ENCODE data around the gene TMEM117. TPM values are rescaled to one million over a fixed set of nuclear protein-coding genes. Genes with fewer than 3 reads are reported as not detected.

Gene TMEM117
- total RNA-seq, 1 donor from 2014 or later = not detected

GRCh38 chr12:43964033-43964432 is 128.2 kb downstream of the TMEM117 start:
- no peak overlapping the region for H3K27ac Mint-ChIP-seq (ENCODE audit: unreplicated experiment)
- no peaks in the 10 kb centered on the region for H3K4me1 Mint-ChIP-seq (ENCODE audit: low read depth, unreplicated experiment)
- no peak for TF ChIP-seq CTCF (IDR thresholded peaks at IDR 0.05; ENCODE audit: partially characterized antibody, unreplicated experiment)
- no peaks in the 10 kb centered on the region for H3K9me3 Mint-ChIP-seq (ENCODE audit: unreplicated experiment)
- H3K27me3 Mint-ChIP-seq (ENCODE audit: unreplicated experiment) = no peaks in the 10 kb centered on the region
- no peak overlapping the region for H3K4me3 Mint-ChIP-seq (ENCODE audit: unreplicated experiment)
- H3K36me3 Mint-ChIP-seq (ENCODE audit: unreplicated experiment) = no peaks in the 10 kb centered on the region
- DNase-seq = no peak

GRCh38 chr12:43964961-43965360 is 129.1 kb downstream of the TMEM117 start:
- no peak for DNase-seq
- Mint-ChIP-seq H3K36me3 (ENCODE audit: unreplicated experiment) (no peaks in the 10 kb centered on the region), H3K4me3 (ENCODE audit: unreplicated experiment) (no peak overlapping the region), H3K27ac (ENCODE audit: unreplicated experiment) (no peak overlapping the region), H3K27me3 (ENCODE audit: unreplicated experiment) (no peaks in the 10 kb centered on the region), H3K9me3 (ENCODE audit: unreplicated experiment) (no peaks in the 10 kb centered on the region), H3K4me1 (ENCODE audit: low read depth, unreplicated experiment) (no peaks in the 10 kb centered on the region)
- no peak for TF ChIP-seq CTCF (IDR thresholded peaks at IDR 0.05; ENCODE audit: partially characterized antibody, unreplicated experiment)

GRCh38 chr12:43965899-43966298 is 130.0 kb downstream of the TMEM117 start:
- Mint-ChIP-seq H3K27ac (ENCODE audit: unreplicated experiment) (no peak overlapping the region), H3K27me3 (ENCODE audit: unreplicated experiment) (no peaks in the 10 kb centered on the region), H3K4me3 (ENCODE audit: unreplicated experiment) (no peak overlapping the region), H3K9me3 (ENCODE audit: unreplicated experiment) (no peaks in the 10 kb centered on the region), H3K4me1 (ENCODE audit: low read depth, unreplicated experiment) (no peaks in the 10 kb centered on the region), H3K36me3 (ENCODE audit: unreplicated experiment) (no peaks in the 10 kb centered on the region)
- DNase-seq = no peak
- TF ChIP-seq CTCF (IDR thresholded peaks at IDR 0.05; ENCODE audit: partially characterized antibody, unreplicated experiment) = no peak

GRCh38 chr12:43968736-43969135 is 132.9 kb downstream of the TMEM117 start:
- Mint-ChIP-seq H3K27me3 (ENCODE audit: unreplicated experiment) (no peaks in the 10 kb centered on the region), H3K27ac (ENCODE audit: unreplicated experiment) (no peak overlapping the region), H3K4me3 (ENCODE audit: unreplicated experiment) (no peak overlapping the region), H3K4me1 (ENCODE audit: low read depth, unreplicated experiment) (no peaks in the 10 kb centered on the region), H3K9me3 (ENCODE audit: unreplicated experiment) (no peaks in the 10 kb centered on the region), H3K36me3 (ENCODE audit: unreplicated experiment) (no peaks in the 10 kb centered on the region)
- no peak for DNase-seq
- no peak for TF ChIP-seq CTCF (IDR thresholded peaks at IDR 0.05; ENCODE audit: partially characterized antibody, unreplicated experiment)

GRCh38 chr12:43969882-43970281 is 134.0 kb downstream of the TMEM117 start:
- no peak for TF ChIP-seq CTCF (IDR thresholded peaks at IDR 0.05; ENCODE audit: partially characterized antibody, unreplicated experiment)
- H3K27ac Mint-ChIP-seq (ENCODE audit: unreplicated experiment) = no peak overlapping the region
- no peak for DNase-seq
- no peaks in the 10 kb centered on the region for H3K9me3 Mint-ChIP-seq (ENCODE audit: unreplicated experiment)
- no peaks in the 10 kb centered on the region for H3K4me1 Mint-ChIP-seq (ENCODE audit: low read depth, unreplicated experiment)
- no peaks in the 10 kb centered on the region for H3K27me3 Mint-ChIP-seq (ENCODE audit: unreplicated experiment)
- H3K36me3 Mint-ChIP-seq (ENCODE audit: unreplicated experiment) = no peaks in the 10 kb centered on the region
- no peak overlapping the region for H3K4me3 Mint-ChIP-seq (ENCODE audit: unreplicated experiment)

Data from glutamatergic neuron (in vitro differentiated cells).